ENCODE results near the gene PAMR1.

GRCh38 chr11:35564245-35564595 lies 38.8 kb upstream of the PAMR1 start:
- TF ChIP-seq TAF1 (IDR thresholded peaks at IDR 0.05; ENCODE audit: borderline replicate concordance, insufficient read depth, low read length): no peak
- TF ChIP-seq REST (IDR thresholded peaks at IDR 0.05; ENCODE audit: insufficient read depth in 1 of 2, low read depth in 2 of 2, low read length in 2 of 2): no peak
- TF ChIP-seq SIN3A (IDR thresholded peaks at IDR 0.05; ENCODE audit: borderline replicate concordance, insufficient read depth, low read length): no peak
- no peak for TF ChIP-seq POLR2AphosphoS5 (IDR thresholded peaks at IDR 0.05; ENCODE audit: low read depth, low read length)

Data from PFSK-1 (cell line).